HG03159 (cell line): ENCODE data around the gene PUM1.

Source experiments
- ATAC-seq: cut with Tn5 transposase; IDR thresholded peaks from one replicate; pipeline ENCODE4 v1.9.1; 2021; ENCODE audit warnings: mild to moderate bottlenecking, moderate library complexity; ENCODE audit not compliant: unreplicated experiment

Gene PUM1

GRCh38 chr1:30934613-30935012 lies 130.9 kb downstream of the PUM1 start:
- ATAC-seq = no peak

- ATAC-seq = no peak
Measured at GRCh38 chr1:30933874-30934252, 131.7 kb downstream of the PUM1 start.

- no peak for ATAC-seq
Measured at GRCh38 chr1:30930631-30931173, 134.8 kb downstream of the PUM1 start.

GRCh38 chr1:30929944-30930525 lies 135.5 kb downstream of the PUM1 start:
- no peak for ATAC-seq

- ATAC-seq = no peak
Measured at GRCh38 chr1:30929135-30929889, 136.2 kb downstream of the PUM1 start.

GRCh38 chr1:30928789-30929134 lies 136.8 kb downstream of the PUM1 start:
- no peak for ATAC-seq

GRCh38 chr1:30928171-30928570 lies 137.3 kb downstream of the PUM1 start:
- no peak for ATAC-seq

GRCh38 chr1:30927448-30927847 lies 138.1 kb downstream of the PUM1 start:
- no peak for ATAC-seq

GRCh38 chr1:30923597-30923996 lies 141.9 kb downstream of the PUM1 start:
- no peak for ATAC-seq

- ATAC-seq = no peak
Measured at GRCh38 chr1:30920827-30921226, 144.7 kb downstream of the PUM1 start.

- no peak for ATAC-seq
Measured at GRCh38 chr1:30919025-30919881, 146.3 kb downstream of the PUM1 start.

GRCh38 chr1:30916296-30916695 lies 149.2 kb downstream of the PUM1 start:
- ATAC-seq = no peak

- no peak for ATAC-seq
Measured at GRCh38 chr1:30915491-30916230, 149.9 kb downstream of the PUM1 start.

- ATAC-seq = no peak
Measured at GRCh38 chr1:30914931-30915330, 150.6 kb downstream of the PUM1 start.

- ATAC-seq = no peak
Measured at GRCh38 chr1:30914587-30914922, 151.0 kb downstream of the PUM1 start.

GRCh38 chr1:30912913-30913652 lies 152.4 kb downstream of the PUM1 start:
- no peak for ATAC-seq

GRCh38 chr1:30912224-30912623 lies 153.3 kb downstream of the PUM1 start:
- no peak for ATAC-seq

- ATAC-seq = no peak
Measured at GRCh38 chr1:30911059-30911954, 154.2 kb downstream of the PUM1 start.

- ATAC-seq = no peak
Measured at GRCh38 chr1:30909365-30910068, 156.0 kb downstream of the PUM1 start.
